GM23338 (cell line): Measurements from ENCODE around the gene PAM. TPM values are rescaled to one million over a fixed set of nuclear protein-coding genes. Genes with fewer than 3 reads are reported as not detected.

ENCODE experiments used
- ATAC-seq: fragments of 200-7000 bp; cut with Tn5 transposase; 3 replicates; pipeline ENCODE4 v1.9.1; 2020
- DNase-seq: peaks from one replicate; pipeline ENCODE4 v3.0.0-alpha.2; 2015; ENCODE audit warnings: low spot score
- H2AFZ ChIP-seq: fragments of 200-600 bp; sonication (generic); 2 replicates; pipeline ENCODE4 v1.8.0; 2016; ENCODE audit warnings: antibody characterized with exemption, mild to moderate bottlenecking, moderate library complexity
- H3F3A ChIP-seq: fragments of 200-600 bp; sonication (generic); replicated peaks from 2 replicates; pipeline ENCODE4 v1.8.0; 2017; ENCODE audit warnings: antibody characterized with exemption, mixed run types, low read depth
- H3K27ac ChIP-seq: fragments of 200-600 bp; sonication (generic); 2 replicates; pipeline ENCODE4 v1.6.1; 2016; ENCODE audit warnings: low read depth
- H3K27me3 ChIP-seq: fragments of 200-600 bp; sonication (generic); 2 replicates; pipeline ENCODE4 v1.8.0; 2016; ENCODE audit warnings: mild to moderate bottlenecking, mixed run types, moderate library complexity; ENCODE audit not compliant: insufficient read depth
- H3K36me3 ChIP-seq: fragments of 200-600 bp; sonication (generic); 2 replicates; pipeline ENCODE4 v1.8.0; 2016; ENCODE audit warnings: mild to moderate bottlenecking; ENCODE audit not compliant: insufficient read depth
- H3K4me1 ChIP-seq: fragments of 200-600 bp; sonication (generic); 2 replicates; pipeline ENCODE4 v1.8.0; 2016; ENCODE audit warnings: mild to moderate bottlenecking, moderate library complexity; ENCODE audit not compliant: insufficient read depth
- H3K4me2 ChIP-seq: fragments of 200-600 bp; sonication (generic); 2 replicates; pipeline ENCODE4 v1.7.1; 2017; ENCODE audit warnings: mixed run types
- H3K4me3 ChIP-seq: fragments of 200-600 bp; sonication (generic); 2 replicates; pipeline ENCODE4 v1.6.1; 2016; ENCODE audit warnings: mixed run types
- H3K79me2 ChIP-seq: fragments of 200-600 bp; sonication (generic); replicated peaks from 2 replicates; pipeline ENCODE4 v1.8.0; 2017; ENCODE audit warnings: mild to moderate bottlenecking; ENCODE audit not compliant: insufficient read depth
- H3K9me2 ChIP-seq: fragments of 200-600 bp; sonication (generic); 2 replicates; pipeline ENCODE4 v1.8.0; 2017; ENCODE audit not compliant: insufficient read depth
- H4K20me1 ChIP-seq: fragments of 200-600 bp; sonication (generic); replicated peaks from 2 replicates; pipeline ENCODE4 v1.8.0; 2017; ENCODE audit warnings: mild to moderate bottlenecking; ENCODE audit not compliant: insufficient read depth
- H3K27ac Mint-ChIP-seq: 2 replicates; pipeline ENCODE4 v1.8.0; 2020; ENCODE audit warnings: inconsistent platforms, mild to moderate bottlenecking, moderate library complexity, mixed read lengths
- H3K27me3 Mint-ChIP-seq: 3 replicates; pipeline ENCODE4 v1.8.0; 2022; ENCODE audit warnings: low read depth, mild to moderate bottlenecking, moderate library complexity, mixed read lengths, inconsistent platforms; ENCODE audit not compliant: insufficient read depth, poor library complexity
- H3K36me3 Mint-ChIP-seq: 3 replicates; pipeline ENCODE4 v1.8.0; 2021; ENCODE audit warnings: low read depth, mild to moderate bottlenecking, inconsistent platforms, moderate library complexity, mixed read lengths
- H3K4me1 Mint-ChIP-seq: 3 replicates; pipeline ENCODE4 v1.8.0; 2020; ENCODE audit warnings: mild to moderate bottlenecking, inconsistent platforms, mixed read lengths
- H3K4me3 Mint-ChIP-seq: 3 replicates; pipeline ENCODE4 v1.8.0; 2021; ENCODE audit warnings: moderate library complexity, mild to moderate bottlenecking, inconsistent platforms, mixed read lengths
- H3K9me3 Mint-ChIP-seq: 3 replicates; pipeline ENCODE4 v1.8.0; 2020; ENCODE audit warnings: moderate library complexity, mild to moderate bottlenecking, inconsistent platforms, mixed read lengths
- CREB1 ChIP-seq: fragments of 250-450 bp; sonication (Bioruptor Pico); IDR thresholded peaks from 2 replicates; pipeline ENCODE4 v1.5.0; 2020; ENCODE audit warnings: low read depth, mild to moderate bottlenecking, moderate library complexity
- CTCF ChIP-seq, 2 experiments: fragments of 200-600 bp in 1 of 2; sonication (generic) in 1 of 2; conservative IDR thresholded peaks; 2 replicates each; pipeline versions ENCODE4 v1.5.1 to v1.6.1; 2016 to 2017; ENCODE audit warnings: antibody characterized with exemption in 2 of 2, low read depth in 2 of 2, mild to moderate bottlenecking in 2 of 2, moderate library complexity in 1 of 2
- ETS1 ChIP-seq: IDR thresholded peaks from 2 replicates; pipeline ENCODE4 v1.6.1; 2016; ENCODE audit warnings: antibody characterized with exemption
- EZH2 ChIP-seq: fragments of 200-600 bp; sonication (generic); IDR thresholded peaks from one replicate; pipeline ENCODE4 v1.8.0; 2017; ENCODE audit warnings: antibody characterized with exemption, mild to moderate bottlenecking, low read depth; ENCODE audit not compliant: unreplicated experiment
- EZH2phosphoT487 ChIP-seq: fragments of 200-600 bp; sonication (generic); IDR thresholded peaks from one replicate; pipeline ENCODE4 v1.8.1; 2018; ENCODE audit warnings: antibody characterized with exemption; ENCODE audit not compliant: unreplicated experiment
- JUNB ChIP-seq: IDR thresholded peaks from one replicate; pipeline ENCODE4 v1.6.1; 2016; ENCODE audit warnings: antibody characterized with exemption; ENCODE audit not compliant: unreplicated experiment
- NANOG ChIP-seq: IDR thresholded peaks from 2 replicates; pipeline ENCODE4 v1.6.1; 2016; ENCODE audit warnings: antibody characterized with exemption, borderline replicate concordance
- POLR2AphosphoS5 ChIP-seq: IDR thresholded peaks from 2 replicates; pipeline ENCODE4 v1.6.1; 2016; ENCODE audit warnings: antibody characterized with exemption, low read depth
- REST ChIP-seq: IDR thresholded peaks from one replicate; pipeline ENCODE4 v1.6.1; 2018; ENCODE audit warnings: antibody characterized with exemption; ENCODE audit not compliant: unreplicated experiment
- STAT1 ChIP-seq: IDR thresholded peaks from one replicate; pipeline ENCODE4 v1.6.1; 2016; ENCODE audit warnings: antibody characterized with exemption; ENCODE audit not compliant: unreplicated experiment
- ZNF114 ChIP-seq: fragments of 250-450 bp; sonication (Bioruptor Pico); IDR thresholded peaks from 2 replicates; pipeline ENCODE4 v1.5.0; 2020; ENCODE audit warnings: mild to moderate bottlenecking, moderate library complexity
- ZNF331 ChIP-seq: fragments of 250-450 bp; sonication (Bioruptor Pico); IDR thresholded peaks from 2 replicates; pipeline ENCODE4 v1.5.0; 2020; ENCODE audit warnings: low read depth, mild to moderate bottlenecking, moderate library complexity
- polyA plus RNA-seq: library from polyadenylated mRNA; unstranded; fragments of >200 nt; fragmentation: Nextera tagmentation; extraction: Ambion mirVana; gene quantifications from 2 replicates; pipeline ENCODE4 v1.2.1, GENCODE V29; 2016
- total RNA-seq: library from RNA; depleted of rRNA; stranded (reverse); fragments of >200 nt; shearing (Covaris generic); gene quantifications from 2 replicates; pipeline ENCODE4 v1.2.3, GENCODE V29; 2014

Gene PAM
- total and polyA plus RNA-seq, 2 experiments from 2014 or later: 33.9 to 79.4 TPM

- TF ChIP-seq REST (no peak), POLR2AphosphoS5 (no peak), ZNF331 (CRISPR knock-in tag) (no peak), STAT1 (no peak)
Observed at GRCh38 chr5:102873379-102873932, 118.4 kb downstream of the PAM start (continued).

GRCh38 chr5:102874054-102874453 lies 118.9 kb downstream of the PAM start:
- Mint-ChIP-seq H3K27ac (no peak overlapping the region), H3K9me3 (no peaks in the 10 kb centered on the region), H3K4me1 (peaks cover 14% of the 10 kb centered on the region), H3K36me3 (no peaks in the 10 kb centered on the region; the same call in 2 of the 3 replicates), H3K27me3 (no peaks in the 10 kb centered on the region), H3K4me3 (no peak overlapping the region)
- Histone ChIP-seq H4K20me1 (no peaks in the 10 kb centered on the region), H3F3A (no peaks in the 10 kb centered on the region), H3K4me2 (no peak overlapping the region), H3K9me2 (no peaks in the 10 kb centered on the region), H3K36me3 (no peaks in the 10 kb centered on the region), H3K4me1 (no peaks in the 10 kb centered on the region), H3K79me2 (no peaks in the 10 kb centered on the region), H3K27ac (no peak overlapping the region), H2AFZ (no peak overlapping the region), H3K27me3 (no peaks in the 10 kb centered on the region), H3K4me3 (no peak overlapping the region)
- ATAC-seq (no peak), DNase-seq (no peak)
- TF ChIP-seq ZNF331 (CRISPR knock-in tag) (no peak), ETS1 (no peak), CREB1 (CRISPR knock-in tag) (no peak), JUNB (no peak), NANOG (no peak), REST (no peak), CTCF (conservative IDR thresholded peaks at IDR 0.05; ENCODE audit: low read depth in 2 of 2) (no peak), EZH2 (no peak), EZH2phosphoT487 (no peak), POLR2AphosphoS5 (no peak), ZNF114 (no peak)
